PFSK-1 (cell line): ENCODE results near the gene SDK1.

Experiments used
- POLR2AphosphoS5 ChIP-seq: IDR thresholded peaks from 2 replicates; pipeline ENCODE4 v1.6.1; 2012; ENCODE audit warnings: low read depth, mild to moderate bottlenecking, control low read depth, low read length, moderate library complexity
- SIN3A ChIP-seq: IDR thresholded peaks from 2 replicates; pipeline ENCODE4 v1.6.1; 2012; ENCODE audit warnings: mild to moderate bottlenecking, low read length, moderate library complexity, borderline replicate concordance; ENCODE audit not compliant: insufficient read depth
- TAF1 ChIP-seq: IDR thresholded peaks from 2 replicates; pipeline ENCODE4 v1.6.1; 2012; ENCODE audit warnings: low read length, control low read depth, borderline replicate concordance; ENCODE audit not compliant: insufficient read depth
- TF ChIP-seq, protein P1 (sequence below), 2 experiments: IDR thresholded peaks; 2 replicates each; pipeline versions ENCODE4 v1.6.1 to v1.8.0; 2011 to 2012; ENCODE audit warnings: low read depth in 2 of 2, low read length in 2 of 2, control low read depth in 1 of 2, inconsistent platforms in 1 of 2, mild to moderate bottlenecking in 1 of 2, moderate library complexity in 1 of 2; ENCODE audit not compliant: insufficient read depth in 1 of 2

DNA sequence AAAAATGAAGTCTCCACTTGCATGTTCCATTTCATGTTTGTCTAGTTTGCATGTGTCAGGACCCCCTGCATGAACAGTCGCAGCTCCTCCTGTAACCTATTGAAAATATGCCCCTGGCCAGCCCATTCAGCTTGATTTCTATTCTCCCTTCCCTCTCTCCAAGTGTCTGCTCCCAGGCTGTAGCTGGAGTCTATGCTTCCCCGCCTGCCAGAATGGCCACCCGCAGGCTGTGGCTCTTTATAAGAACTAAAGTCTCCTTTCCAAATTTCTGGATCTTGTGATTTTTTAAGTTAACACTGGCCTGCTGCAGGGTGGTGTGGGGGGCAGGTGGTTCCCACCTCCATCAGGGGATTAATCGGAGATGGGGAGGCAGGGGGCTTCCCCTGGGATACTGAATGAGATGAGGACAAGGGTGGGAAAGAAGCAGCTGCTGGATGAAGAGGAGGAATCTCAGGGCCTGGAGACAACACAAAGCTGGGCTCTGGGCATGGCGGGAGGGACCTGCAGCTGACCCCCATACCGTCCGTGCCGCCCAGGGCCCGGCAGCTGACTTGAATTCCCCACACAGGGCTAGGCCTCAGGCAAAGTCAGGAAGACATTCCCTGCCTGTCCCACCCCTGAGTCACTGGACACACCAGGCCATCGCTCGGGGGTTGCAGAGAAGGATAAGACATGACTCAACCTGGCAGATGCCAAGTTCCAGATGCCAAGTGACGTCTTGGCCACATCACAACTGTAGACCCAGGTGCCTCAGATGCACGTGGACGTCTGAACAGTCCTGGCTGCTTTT is 981.6 kb downstream of the SDK1 start:
- no peak for TF ChIP-seq TAF1
- no peak for TF ChIP-seq POLR2AphosphoS5
- TF ChIP-seq, protein P1, sequence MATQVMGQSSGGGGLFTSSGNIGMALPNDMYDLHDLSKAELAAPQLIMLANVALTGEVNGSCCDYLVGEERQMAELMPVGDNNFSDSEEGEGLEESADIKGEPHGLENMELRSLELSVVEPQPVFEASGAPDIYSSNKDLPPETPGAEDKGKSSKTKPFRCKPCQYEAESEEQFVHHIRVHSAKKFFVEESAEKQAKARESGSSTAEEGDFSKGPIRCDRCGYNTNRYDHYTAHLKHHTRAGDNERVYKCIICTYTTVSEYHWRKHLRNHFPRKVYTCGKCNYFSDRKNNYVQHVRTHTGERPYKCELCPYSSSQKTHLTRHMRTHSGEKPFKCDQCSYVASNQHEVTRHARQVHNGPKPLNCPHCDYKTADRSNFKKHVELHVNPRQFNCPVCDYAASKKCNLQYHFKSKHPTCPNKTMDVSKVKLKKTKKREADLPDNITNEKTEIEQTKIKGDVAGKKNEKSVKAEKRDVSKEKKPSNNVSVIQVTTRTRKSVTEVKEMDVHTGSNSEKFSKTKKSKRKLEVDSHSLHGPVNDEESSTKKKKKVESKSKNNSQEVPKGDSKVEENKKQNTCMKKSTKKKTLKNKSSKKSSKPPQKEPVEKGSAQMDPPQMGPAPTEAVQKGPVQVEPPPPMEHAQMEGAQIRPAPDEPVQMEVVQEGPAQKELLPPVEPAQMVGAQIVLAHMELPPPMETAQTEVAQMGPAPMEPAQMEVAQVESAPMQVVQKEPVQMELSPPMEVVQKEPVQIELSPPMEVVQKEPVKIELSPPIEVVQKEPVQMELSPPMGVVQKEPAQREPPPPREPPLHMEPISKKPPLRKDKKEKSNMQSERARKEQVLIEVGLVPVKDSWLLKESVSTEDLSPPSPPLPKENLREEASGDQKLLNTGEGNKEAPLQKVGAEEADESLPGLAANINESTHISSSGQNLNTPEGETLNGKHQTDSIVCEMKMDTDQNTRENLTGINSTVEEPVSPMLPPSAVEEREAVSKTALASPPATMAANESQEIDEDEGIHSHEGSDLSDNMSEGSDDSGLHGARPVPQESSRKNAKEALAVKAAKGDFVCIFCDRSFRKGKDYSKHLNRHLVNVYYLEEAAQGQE (IDR thresholded peaks at IDR 0.05; ENCODE audit: insufficient read depth in 1 of 2, low read depth in 2 of 2, low read length in 2 of 2), result no peak
- no peak for TF ChIP-seq SIN3A
